WTC11 (cell line): ENCODE data around the gene PPP1R27.

Source experiments
- CREM ChIP-seq: sonication (generic); formaldehyde crosslinking; IDR thresholded peaks from 2 replicates; pipeline ENCODE4 v1.8.1; 2022; ENCODE audit warnings: mild to moderate bottlenecking, missing genetic modification reagents, moderate library complexity
- ESRRA ChIP-seq: sonication (generic); formaldehyde crosslinking; IDR thresholded peaks from 2 replicates; pipeline ENCODE4 v1.8.1; 2022; ENCODE audit warnings: mild to moderate bottlenecking, missing genetic modification reagents, borderline replicate concordance
- FOXJ3 ChIP-seq: sonication (generic); formaldehyde crosslinking; IDR thresholded peaks from 2 replicates; pipeline ENCODE4 v1.9.0; 2021; ENCODE audit warnings: missing genetic modification reagents, mild to moderate bottlenecking, borderline replicate concordance
- FOXP1 ChIP-seq: sonication (generic); formaldehyde crosslinking; IDR thresholded peaks from 2 replicates; pipeline ENCODE4 v1.8.0; 2022; ENCODE audit warnings: missing genetic modification reagents, mild to moderate bottlenecking, moderate library complexity, borderline replicate concordance
- GTF2I ChIP-seq: fragments of 250-450 bp; sonication (Bioruptor Pico); conservative IDR thresholded peaks from 2 replicates; pipeline ENCODE4 v1.4.0; 2021; ENCODE audit warnings: mild to moderate bottlenecking
- JAZF1 ChIP-seq: fragments of 250-450 bp; sonication (Bioruptor Pico); IDR thresholded peaks from 2 replicates; pipeline ENCODE4 v1.9.0; 2021; ENCODE audit warnings: moderate library complexity, mild to moderate bottlenecking, inconsistent platforms
- MAX ChIP-seq: sonication (generic); formaldehyde crosslinking; IDR thresholded peaks from 2 replicates; pipeline ENCODE4 v1.8.0; 2022; ENCODE audit warnings: mild to moderate bottlenecking, missing genetic modification reagents
- NR3C1 ChIP-seq: sonication (generic); formaldehyde crosslinking; conservative IDR thresholded peaks from 2 replicates; pipeline ENCODE4 v1.8.1; 2023; ENCODE audit warnings: low read depth, mild to moderate bottlenecking, missing genetic modification reagents
- RELA ChIP-seq: sonication (generic); formaldehyde crosslinking; IDR thresholded peaks from 2 replicates; pipeline ENCODE4 v1.8.1; 2022; ENCODE audit warnings: missing genetic modification reagents, mild to moderate bottlenecking, borderline replicate concordance
- TCF7 ChIP-seq: sonication (generic); formaldehyde crosslinking; IDR thresholded peaks from 2 replicates; pipeline ENCODE4 v1.8.0; 2022; ENCODE audit warnings: mild to moderate bottlenecking, low read depth, missing genetic modification reagents, moderate library complexity
- USF2 ChIP-seq: sonication (generic); formaldehyde crosslinking; IDR thresholded peaks from 2 replicates; pipeline ENCODE4 v1.8.1; 2023; ENCODE audit warnings: mild to moderate bottlenecking, missing genetic modification reagents, moderate library complexity
- TF ChIP-seq, protein P1 (sequence below): fragments of 200-600 bp; IDR thresholded peaks from 2 replicates; pipeline ENCODE4 v1.8.0; 2022; ENCODE audit warnings: antibody characterized with exemption

- TF ChIP-seq, protein P1, sequence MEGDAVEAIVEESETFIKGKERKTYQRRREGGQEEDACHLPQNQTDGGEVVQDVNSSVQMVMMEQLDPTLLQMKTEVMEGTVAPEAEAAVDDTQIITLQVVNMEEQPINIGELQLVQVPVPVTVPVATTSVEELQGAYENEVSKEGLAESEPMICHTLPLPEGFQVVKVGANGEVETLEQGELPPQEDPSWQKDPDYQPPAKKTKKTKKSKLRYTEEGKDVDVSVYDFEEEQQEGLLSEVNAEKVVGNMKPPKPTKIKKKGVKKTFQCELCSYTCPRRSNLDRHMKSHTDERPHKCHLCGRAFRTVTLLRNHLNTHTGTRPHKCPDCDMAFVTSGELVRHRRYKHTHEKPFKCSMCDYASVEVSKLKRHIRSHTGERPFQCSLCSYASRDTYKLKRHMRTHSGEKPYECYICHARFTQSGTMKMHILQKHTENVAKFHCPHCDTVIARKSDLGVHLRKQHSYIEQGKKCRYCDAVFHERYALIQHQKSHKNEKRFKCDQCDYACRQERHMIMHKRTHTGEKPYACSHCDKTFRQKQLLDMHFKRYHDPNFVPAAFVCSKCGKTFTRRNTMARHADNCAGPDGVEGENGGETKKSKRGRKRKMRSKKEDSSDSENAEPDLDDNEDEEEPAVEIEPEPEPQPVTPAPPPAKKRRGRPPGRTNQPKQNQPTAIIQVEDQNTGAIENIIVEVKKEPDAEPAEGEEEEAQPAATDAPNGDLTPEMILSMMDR: no peak
- no peak for TF ChIP-seq GTF2I (CRISPR knock-in tag)
- no peak for TF ChIP-seq MAX (CRISPR knock-in tag)
- TF ChIP-seq TCF7 (CRISPR knock-in tag): no peak
- no peak for TF ChIP-seq FOXP1 (CRISPR knock-in tag)
- no peak for TF ChIP-seq CREM
- TF ChIP-seq ESRRA (CRISPR knock-in tag): no peak
- no peak for TF ChIP-seq JAZF1 (CRISPR knock-in tag)
- TF ChIP-seq NR3C1 (CRISPR knock-in tag): no peak
- TF ChIP-seq USF2 (CRISPR knock-in tag): no peak
- TF ChIP-seq RELA (CRISPR knock-in tag): no peak
- no peak for TF ChIP-seq FOXJ3 (CRISPR knock-in tag)
Observed at GRCh38 chr17:81870981-81871386, 36.1 kb upstream of the PPP1R27 start, which contains the start of gene ARHGDIA.
